WTC11 (cell line): ENCODE data around the gene OR10C1. TPM values are rescaled to one million over a fixed set of nuclear protein-coding genes. Genes with fewer than 3 reads are reported as not detected.

Experiments used
- ATAC-seq: fragments of 200-7000 bp; cut with Tn5 transposase; 2 replicates; pipeline ENCODE4 v1.10.0; 2021; ENCODE audit warnings: mild to moderate bottlenecking, moderate library complexity
- CTCF ChIA-PET: fragments of 300-600 bp; sonication (Branson Sonifier 250); formaldehyde crosslinking; loops from one replicate; lab custom pipeline; 2021; ENCODE audit warnings: antibody characterized with exemption; lab: Charles Lee
- POLR2A ChIA-PET: fragments of 350-600 bp; sonication (Branson Sonifier 250); formaldehyde crosslinking; loops from one replicate; lab custom pipeline; 2021; ENCODE audit warnings: antibody characterized with exemption; lab: Charles Lee
- DNase-seq: peaks from one replicate; pipeline ENCODE4 v3.0.0; 2021; ENCODE audit warnings: low spot score
- H3K27ac Mint-ChIP-seq: 2 replicates; pipeline ENCODE4 v1.8.0; 2021; ENCODE audit warnings: mixed read lengths
- H3K27me3 Mint-ChIP-seq: 2 replicates; pipeline ENCODE4 v1.8.0; 2021; ENCODE audit warnings: low read depth, mild to moderate bottlenecking, moderate library complexity, mixed read lengths
- H3K36me3 Mint-ChIP-seq: 2 replicates; pipeline ENCODE4 v1.8.0; 2021; ENCODE audit warnings: mixed read lengths
- H3K4me1 Mint-ChIP-seq: 2 replicates; pipeline ENCODE4 v1.8.0; 2022; ENCODE audit warnings: mixed read lengths
- H3K4me3 Mint-ChIP-seq: 2 replicates; pipeline ENCODE4 v1.8.0; 2021; ENCODE audit warnings: mild to moderate bottlenecking, moderate library complexity, mixed read lengths
- H3K9me3 Mint-ChIP-seq: 2 replicates; pipeline ENCODE4 v1.8.0; 2021; ENCODE audit warnings: mixed read lengths
- EMX1 ChIP-seq: fragments of 250-450 bp; sonication (Bioruptor Pico); IDR thresholded peaks from 2 replicates; pipeline ENCODE4 v1.8.0; 2021; ENCODE audit warnings: mild to moderate bottlenecking
- ETV6 ChIP-seq: sonication (generic); formaldehyde crosslinking; IDR thresholded peaks from 2 replicates; pipeline ENCODE4 v1.8.1; 2022; ENCODE audit warnings: mild to moderate bottlenecking, missing genetic modification reagents
- FOXJ3 ChIP-seq: sonication (generic); formaldehyde crosslinking; IDR thresholded peaks from 2 replicates; pipeline ENCODE4 v1.9.0; 2021; ENCODE audit warnings: missing genetic modification reagents, mild to moderate bottlenecking, borderline replicate concordance
- FOXK1 ChIP-seq: sonication (generic); formaldehyde crosslinking; IDR thresholded peaks from 2 replicates; pipeline ENCODE4 v1.8.0; 2022; ENCODE audit warnings: mild to moderate bottlenecking, moderate library complexity, missing genetic modification reagents
- IRF2 ChIP-seq: sonication (generic); formaldehyde crosslinking; IDR thresholded peaks from 2 replicates; pipeline ENCODE4 v1.8.0; 2022; ENCODE audit warnings: low read depth, missing genetic modification reagents, borderline replicate concordance
- KAT7 ChIP-seq: sonication (generic); formaldehyde crosslinking; IDR thresholded peaks from 2 replicates; pipeline ENCODE4 v1.8.1; 2023; ENCODE audit warnings: missing genetic modification reagents, mild to moderate bottlenecking, borderline replicate concordance
- NR1H2 ChIP-seq: sonication (generic); formaldehyde crosslinking; IDR thresholded peaks from 2 replicates; pipeline ENCODE4 v1.9.0; 2021; ENCODE audit warnings: mild to moderate bottlenecking, moderate library complexity, missing genetic modification reagents
- PREB ChIP-seq: sonication (generic); formaldehyde crosslinking; IDR thresholded peaks from 2 replicates; pipeline ENCODE4 v1.8.1; 2022; ENCODE audit warnings: mild to moderate bottlenecking, missing genetic modification reagents, moderate library complexity, borderline replicate concordance
- SMAD3 ChIP-seq: sonication (generic); formaldehyde crosslinking; IDR thresholded peaks from 2 replicates; pipeline ENCODE4 v1.8.0; 2022; ENCODE audit warnings: missing genetic modification reagents, mild to moderate bottlenecking, borderline replicate concordance
- SOX15 ChIP-seq: fragments of 250-450 bp; sonication (Bioruptor Pico); IDR thresholded peaks from 2 replicates; pipeline ENCODE4 v1.9.0; 2021; ENCODE audit warnings: mild to moderate bottlenecking
- total RNA-seq: library from RNA; stranded (reverse); gene quantifications from 3 replicates; pipeline ENCODE4 v1.2.3, GENCODE V29; 2021
- TF ChIP-seq, protein P1 (sequence below): sonication (generic); formaldehyde crosslinking; IDR thresholded peaks from 2 replicates; pipeline ENCODE4 v1.8.0; 2022; ENCODE audit warnings: mild to moderate bottlenecking, missing genetic modification reagents
- TF ChIP-seq, protein P2 (sequence below): sonication (generic); formaldehyde crosslinking; conservative IDR thresholded peaks from 2 replicates; pipeline ENCODE4 v1.8.1; 2023; ENCODE audit warnings: mild to moderate bottlenecking, low read depth, missing genetic modification reagents, moderate library complexity
- TF ChIP-seq, protein P3 (sequence below): fragments of 250-450 bp; sonication (Bioruptor Pico); IDR thresholded peaks from 2 replicates; pipeline ENCODE4 v1.9.0; 2021; ENCODE audit warnings: mild to moderate bottlenecking
- TF ChIP-seq, protein P4 (sequence below): sonication (generic); formaldehyde crosslinking; IDR thresholded peaks from 2 replicates; pipeline ENCODE4 v1.8.0; 2022; ENCODE audit warnings: missing genetic modification reagents
- TF ChIP-seq, protein P5 (sequence below): sonication (generic); formaldehyde crosslinking; IDR thresholded peaks from 2 replicates; pipeline ENCODE4 v1.8.0; 2022; ENCODE audit warnings: mild to moderate bottlenecking, missing genetic modification reagents

OR10C1 gene
- total RNA-seq, 1 experiment from 2014 or later, result not detected

- TF ChIP-seq PREB (CRISPR knock-in tag) (no peak), SOX15 (CRISPR knock-in tag) (no peak), ETV6 (CRISPR knock-in tag) (no peak)
- TF ChIP-seq, protein P1, sequence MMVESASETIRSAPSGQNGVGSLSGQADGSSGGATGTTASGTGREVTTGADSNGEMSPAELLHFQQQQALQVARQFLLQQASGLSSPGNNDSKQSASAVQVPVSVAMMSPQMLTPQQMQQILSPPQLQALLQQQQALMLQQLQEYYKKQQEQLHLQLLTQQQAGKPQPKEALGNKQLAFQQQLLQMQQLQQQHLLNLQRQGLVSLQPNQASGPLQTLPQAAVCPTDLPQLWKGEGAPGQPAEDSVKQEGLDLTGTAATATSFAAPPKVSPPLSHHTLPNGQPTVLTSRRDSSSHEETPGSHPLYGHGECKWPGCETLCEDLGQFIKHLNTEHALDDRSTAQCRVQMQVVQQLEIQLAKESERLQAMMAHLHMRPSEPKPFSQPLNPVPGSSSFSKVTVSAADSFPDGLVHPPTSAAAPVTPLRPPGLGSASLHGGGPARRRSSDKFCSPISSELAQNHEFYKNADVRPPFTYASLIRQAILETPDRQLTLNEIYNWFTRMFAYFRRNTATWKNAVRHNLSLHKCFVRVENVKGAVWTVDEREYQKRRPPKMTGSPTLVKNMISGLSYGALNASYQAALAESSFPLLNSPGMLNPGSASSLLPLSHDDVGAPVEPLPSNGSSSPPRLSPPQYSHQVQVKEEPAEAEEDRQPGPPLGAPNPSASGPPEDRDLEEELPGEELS (CRISPR knock-in tag), result no peak
Measured at GRCh38 chr6:29486577-29486976, 47.5 kb downstream of the OR10C1 start (continued).

DNA sequence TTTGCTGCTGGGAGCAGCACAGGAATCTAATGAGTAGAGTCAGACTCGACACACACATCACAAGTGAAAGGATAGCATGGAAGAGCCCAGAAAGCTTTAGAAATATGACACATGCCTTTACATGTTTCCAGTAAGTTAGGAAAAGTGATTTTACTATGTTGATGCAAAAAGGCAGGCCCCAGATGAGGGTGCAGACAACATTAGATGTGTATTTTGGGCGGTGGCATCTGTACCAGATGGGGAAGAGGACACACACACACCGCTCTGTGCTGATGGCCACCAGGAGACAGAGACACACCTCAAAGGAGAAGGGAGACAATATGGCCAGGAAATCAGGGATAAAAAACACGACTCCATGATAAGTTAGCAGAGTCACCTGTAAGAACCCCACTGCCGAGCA is 48.0 kb downstream of the OR10C1 start:
- DNase-seq, result no peak
- ChIA-PET CTCF (no interaction called here), POLR2A (no interaction called here)
- no peak for TF ChIP-seq NR1H2 (CRISPR knock-in tag)
- no peak for TF ChIP-seq FOXK1 (CRISPR knock-in tag)
- no peak for TF ChIP-seq SMAD3 (CRISPR knock-in tag)
- TF ChIP-seq, protein P2, sequence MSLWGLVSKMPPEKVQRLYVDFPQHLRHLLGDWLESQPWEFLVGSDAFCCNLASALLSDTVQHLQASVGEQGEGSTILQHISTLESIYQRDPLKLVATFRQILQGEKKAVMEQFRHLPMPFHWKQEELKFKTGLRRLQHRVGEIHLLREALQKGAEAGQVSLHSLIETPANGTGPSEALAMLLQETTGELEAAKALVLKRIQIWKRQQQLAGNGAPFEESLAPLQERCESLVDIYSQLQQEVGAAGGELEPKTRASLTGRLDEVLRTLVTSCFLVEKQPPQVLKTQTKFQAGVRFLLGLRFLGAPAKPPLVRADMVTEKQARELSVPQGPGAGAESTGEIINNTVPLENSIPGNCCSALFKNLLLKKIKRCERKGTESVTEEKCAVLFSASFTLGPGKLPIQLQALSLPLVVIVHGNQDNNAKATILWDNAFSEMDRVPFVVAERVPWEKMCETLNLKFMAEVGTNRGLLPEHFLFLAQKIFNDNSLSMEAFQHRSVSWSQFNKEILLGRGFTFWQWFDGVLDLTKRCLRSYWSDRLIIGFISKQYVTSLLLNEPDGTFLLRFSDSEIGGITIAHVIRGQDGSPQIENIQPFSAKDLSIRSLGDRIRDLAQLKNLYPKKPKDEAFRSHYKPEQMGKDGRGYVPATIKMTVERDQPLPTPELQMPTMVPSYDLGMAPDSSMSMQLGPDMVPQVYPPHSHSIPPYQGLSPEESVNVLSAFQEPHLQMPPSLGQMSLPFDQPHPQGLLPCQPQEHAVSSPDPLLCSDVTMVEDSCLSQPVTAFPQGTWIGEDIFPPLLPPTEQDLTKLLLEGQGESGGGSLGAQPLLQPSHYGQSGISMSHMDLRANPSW (CRISPR knock-in tag), result no peak
- no peak for TF ChIP-seq EMX1 (CRISPR knock-in tag)
- no peak for TF ChIP-seq SOX15 (CRISPR knock-in tag)
- TF ChIP-seq, protein P3, sequence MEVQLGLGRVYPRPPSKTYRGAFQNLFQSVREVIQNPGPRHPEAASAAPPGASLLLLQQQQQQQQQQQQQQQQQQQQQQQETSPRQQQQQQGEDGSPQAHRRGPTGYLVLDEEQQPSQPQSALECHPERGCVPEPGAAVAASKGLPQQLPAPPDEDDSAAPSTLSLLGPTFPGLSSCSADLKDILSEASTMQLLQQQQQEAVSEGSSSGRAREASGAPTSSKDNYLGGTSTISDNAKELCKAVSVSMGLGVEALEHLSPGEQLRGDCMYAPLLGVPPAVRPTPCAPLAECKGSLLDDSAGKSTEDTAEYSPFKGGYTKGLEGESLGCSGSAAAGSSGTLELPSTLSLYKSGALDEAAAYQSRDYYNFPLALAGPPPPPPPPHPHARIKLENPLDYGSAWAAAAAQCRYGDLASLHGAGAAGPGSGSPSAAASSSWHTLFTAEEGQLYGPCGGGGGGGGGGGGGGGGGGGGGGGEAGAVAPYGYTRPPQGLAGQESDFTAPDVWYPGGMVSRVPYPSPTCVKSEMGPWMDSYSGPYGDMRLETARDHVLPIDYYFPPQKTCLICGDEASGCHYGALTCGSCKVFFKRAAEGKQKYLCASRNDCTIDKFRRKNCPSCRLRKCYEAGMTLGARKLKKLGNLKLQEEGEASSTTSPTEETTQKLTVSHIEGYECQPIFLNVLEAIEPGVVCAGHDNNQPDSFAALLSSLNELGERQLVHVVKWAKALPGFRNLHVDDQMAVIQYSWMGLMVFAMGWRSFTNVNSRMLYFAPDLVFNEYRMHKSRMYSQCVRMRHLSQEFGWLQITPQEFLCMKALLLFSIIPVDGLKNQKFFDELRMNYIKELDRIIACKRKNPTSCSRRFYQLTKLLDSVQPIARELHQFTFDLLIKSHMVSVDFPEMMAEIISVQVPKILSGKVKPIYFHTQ (CRISPR knock-in tag), result no peak
- TF ChIP-seq, protein P4, sequence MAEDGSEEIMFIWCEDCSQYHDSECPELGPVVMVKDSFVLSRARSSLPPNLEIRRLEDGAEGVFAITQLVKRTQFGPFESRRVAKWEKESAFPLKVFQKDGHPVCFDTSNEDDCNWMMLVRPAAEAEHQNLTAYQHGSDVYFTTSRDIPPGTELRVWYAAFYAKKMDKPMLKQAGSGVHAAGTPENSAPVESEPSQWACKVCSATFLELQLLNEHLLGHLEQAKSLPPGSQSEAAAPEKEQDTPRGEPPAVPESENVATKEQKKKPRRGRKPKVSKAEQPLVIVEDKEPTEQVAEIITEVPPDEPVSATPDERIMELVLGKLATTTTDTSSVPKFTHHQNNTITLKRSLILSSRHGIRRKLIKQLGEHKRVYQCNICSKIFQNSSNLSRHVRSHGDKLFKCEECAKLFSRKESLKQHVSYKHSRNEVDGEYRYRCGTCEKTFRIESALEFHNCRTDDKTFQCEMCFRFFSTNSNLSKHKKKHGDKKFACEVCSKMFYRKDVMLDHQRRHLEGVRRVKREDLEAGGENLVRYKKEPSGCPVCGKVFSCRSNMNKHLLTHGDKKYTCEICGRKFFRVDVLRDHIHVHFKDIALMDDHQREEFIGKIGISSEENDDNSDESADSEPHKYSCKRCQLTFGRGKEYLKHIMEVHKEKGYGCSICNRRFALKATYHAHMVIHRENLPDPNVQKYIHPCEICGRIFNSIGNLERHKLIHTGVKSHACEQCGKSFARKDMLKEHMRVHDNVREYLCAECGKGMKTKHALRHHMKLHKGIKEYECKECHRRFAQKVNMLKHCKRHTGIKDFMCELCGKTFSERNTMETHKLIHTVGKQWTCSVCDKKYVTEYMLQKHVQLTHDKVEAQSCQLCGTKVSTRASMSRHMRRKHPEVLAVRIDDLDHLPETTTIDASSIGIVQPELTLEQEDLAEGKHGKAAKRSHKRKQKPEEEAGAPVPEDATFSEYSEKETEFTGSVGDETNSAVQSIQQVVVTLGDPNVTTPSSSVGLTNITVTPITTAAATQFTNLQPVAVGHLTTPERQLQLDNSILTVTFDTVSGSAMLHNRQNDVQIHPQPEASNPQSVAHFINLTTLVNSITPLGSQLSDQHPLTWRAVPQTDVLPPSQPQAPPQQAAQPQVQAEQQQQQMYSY (CRISPR knock-in tag), result no peak
- TF ChIP-seq FOXJ3 (CRISPR knock-in tag), result no peak
- TF ChIP-seq KAT7 (CRISPR knock-in tag), result no peak
- TF ChIP-seq, protein P5, sequence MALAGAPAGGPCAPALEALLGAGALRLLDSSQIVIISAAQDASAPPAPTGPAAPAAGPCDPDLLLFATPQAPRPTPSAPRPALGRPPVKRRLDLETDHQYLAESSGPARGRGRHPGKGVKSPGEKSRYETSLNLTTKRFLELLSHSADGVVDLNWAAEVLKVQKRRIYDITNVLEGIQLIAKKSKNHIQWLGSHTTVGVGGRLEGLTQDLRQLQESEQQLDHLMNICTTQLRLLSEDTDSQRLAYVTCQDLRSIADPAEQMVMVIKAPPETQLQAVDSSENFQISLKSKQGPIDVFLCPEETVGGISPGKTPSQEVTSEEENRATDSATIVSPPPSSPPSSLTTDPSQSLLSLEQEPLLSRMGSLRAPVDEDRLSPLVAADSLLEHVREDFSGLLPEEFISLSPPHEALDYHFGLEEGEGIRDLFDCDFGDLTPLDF (CRISPR knock-in tag), result no peak
- no peak for TF ChIP-seq IRF2
- TF ChIP-seq, all 79 proteins: peak for 0
- no peaks in the 10 kb centered on the region for H3K4me1 Mint-ChIP-seq
- H3K9me3 Mint-ChIP-seq, result peaks cover 16% of the 10 kb centered on the region
- no peak for ATAC-seq
- H3K27me3 Mint-ChIP-seq, result 0 out of 2 replicates have a peak, but pooled peaks cover 2% of the 10 kb centered on the region
- no peak overlapping the region for H3K4me3 Mint-ChIP-seq
- H3K27ac Mint-ChIP-seq, result no peak overlapping the region
- H3K36me3 Mint-ChIP-seq, result no peaks in the 10 kb centered on the region
